Ascending aorta (tissue), 2 donors: Measurements from ENCODE around the gene CTAG1A. TPM values are rescaled to one million over a fixed set of nuclear protein-coding genes. Genes with fewer than 3 reads are reported as not detected.
A peak's percentile ranks its signal among the peaks of the same experiment; 100 is the strongest.
"Not testable (repeated sequence)": the region's sequence is repeated elsewhere in the genome, so short reads cannot be mapped to it uniquely, and the experiment has no call there.

ENCODE experiments used
- DNase-seq, 2 donors: peaks; one replicate each; pipeline ENCODE4 v3.0.0-alpha.2; 2019; ENCODE audit warnings: low spot score in 2 of 2
- H3K27ac ChIP-seq, 2 donors: fragments of 200-600 bp; sonication (generic); one replicate each; pipeline ENCODE4 v1.5.1; 2016 to 2017; ENCODE audit warnings: mild to moderate bottlenecking in 1 of 2
- H3K27me3 ChIP-seq: fragments of 200-600 bp; sonication (generic); one replicate; pipeline ENCODE4 v1.5.1; 2017
- H3K36me3 ChIP-seq, 2 donors: fragments of 200-600 bp; sonication (generic); one replicate each; pipeline ENCODE4 v1.5.1; 2016
- H3K4me1 ChIP-seq, 2 donors: fragments of 200-600 bp; sonication (generic); one replicate each; pipeline ENCODE4 v1.5.1; 2016 to 2017; ENCODE audit warnings: mild to moderate bottlenecking in 1 of 2
- H3K4me3 ChIP-seq, 2 donors: fragments of 200-600 bp; sonication (generic); one replicate each; pipeline ENCODE4 v1.5.1; 2016 to 2017; ENCODE audit warnings: mild to moderate bottlenecking in 1 of 2
- H3K9me3 ChIP-seq, 2 donors: fragments of 200-600 bp; sonication (generic); one replicate each; pipeline ENCODE4 v1.5.1; 2016
- intact Hi-C: fragments of 100-400 bp; cut with DNase I; formaldehyde crosslinking; loops from one replicate; pipeline ENCODE4 v1.15.1; 2023
- total RNA-seq: library from RNA; depleted of rRNA; stranded (reverse); fragments of >200 nt; gene quantifications from one replicate; pipeline ENCODE4 v1.1.0, GENCODE V29; 2016
- TF ChIP-seq, protein P1 (sequence below), 3 experiments: fragments of 200-600 bp in 2 of 3; fragments of 450-650 bp in 1 of 3; sonication (generic) in 2 of 3; IDR thresholded peaks; one replicate each; pipeline ENCODE4 v1.5.1; 2016 to 2019; ENCODE audit warnings: antibody characterized with exemption in 3 of 3, mild to moderate bottlenecking in 1 of 3, moderate library complexity in 1 of 3

Gene CTAG1A
- total RNA-seq, 1 donor from 2014 or later: not detected

DNA sequence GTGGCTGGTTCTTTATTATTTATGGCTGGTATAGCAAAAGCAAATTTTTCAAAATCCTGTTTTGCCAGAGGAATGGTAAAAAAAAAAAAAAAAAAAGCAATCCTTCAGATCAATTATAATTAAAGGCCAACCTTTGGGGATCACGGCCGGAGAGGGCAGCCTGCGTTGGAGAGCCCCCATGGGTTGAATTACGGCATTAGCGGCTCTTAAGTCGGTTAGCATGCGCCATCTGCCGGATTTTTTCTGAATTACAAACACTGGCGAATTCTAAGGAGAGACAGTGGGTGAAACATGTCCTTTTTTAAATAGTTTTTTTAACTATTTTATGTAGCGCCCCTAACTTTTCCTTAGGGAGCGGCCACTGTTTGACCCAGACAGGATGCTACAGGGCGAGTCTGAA, 28.7 kb downstream of the CTAG1A start:
- H3K36me3 ChIP-seq, intact Hi-C loops, H3K4me3 ChIP-seq, H3K27ac ChIP-seq, DNase-seq, H3K4me1 ChIP-seq, H3K9me3 ChIP-seq, H3K27me3 ChIP-seq: not testable (repeated sequence)

DNA sequence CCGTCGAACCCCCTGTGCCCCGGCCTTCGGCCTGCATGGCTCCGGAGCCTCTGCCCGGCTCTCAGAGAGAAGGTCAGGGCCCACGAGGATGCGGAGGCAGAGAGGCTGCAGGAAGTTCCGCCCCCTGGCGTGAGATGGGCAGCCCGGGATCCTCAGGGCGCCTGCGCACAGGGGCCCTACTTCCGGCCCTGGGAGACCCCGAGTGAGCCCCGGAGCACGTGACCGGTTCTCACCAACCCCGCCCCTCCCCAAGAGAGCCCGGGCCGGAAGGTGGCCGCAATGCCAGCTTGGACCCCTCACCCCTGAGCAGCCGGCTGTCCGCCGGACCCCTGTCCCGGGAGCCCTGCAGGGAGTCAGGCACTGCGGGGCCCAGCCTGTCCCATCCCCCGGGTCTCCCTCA, 34.2 kb downstream of the CTAG1A start, which contains the start of gene CTAG1B:
CTAG1B (minus strand) TSS at position 101 of the 400 bp plus-strand sequence; CDS start at position 37, 64 bp downstream.
- DNase-seq, H3K27ac ChIP-seq, H3K27me3 ChIP-seq, H3K36me3 ChIP-seq, H3K4me1 ChIP-seq, H3K4me3 ChIP-seq, H3K9me3 ChIP-seq, intact Hi-C loops: not testable (repeated sequence)

GRCh38 chrX:154620767-154621414, 36.0 kb downstream of the CTAG1A start:
- H3K4me3 ChIP-seq, DNase-seq, H3K27ac ChIP-seq, H3K4me1 ChIP-seq, intact Hi-C loops, H3K27me3 ChIP-seq, H3K9me3 ChIP-seq, H3K36me3 ChIP-seq: not testable (repeated sequence)
- TF ChIP-seq, protein P1, sequence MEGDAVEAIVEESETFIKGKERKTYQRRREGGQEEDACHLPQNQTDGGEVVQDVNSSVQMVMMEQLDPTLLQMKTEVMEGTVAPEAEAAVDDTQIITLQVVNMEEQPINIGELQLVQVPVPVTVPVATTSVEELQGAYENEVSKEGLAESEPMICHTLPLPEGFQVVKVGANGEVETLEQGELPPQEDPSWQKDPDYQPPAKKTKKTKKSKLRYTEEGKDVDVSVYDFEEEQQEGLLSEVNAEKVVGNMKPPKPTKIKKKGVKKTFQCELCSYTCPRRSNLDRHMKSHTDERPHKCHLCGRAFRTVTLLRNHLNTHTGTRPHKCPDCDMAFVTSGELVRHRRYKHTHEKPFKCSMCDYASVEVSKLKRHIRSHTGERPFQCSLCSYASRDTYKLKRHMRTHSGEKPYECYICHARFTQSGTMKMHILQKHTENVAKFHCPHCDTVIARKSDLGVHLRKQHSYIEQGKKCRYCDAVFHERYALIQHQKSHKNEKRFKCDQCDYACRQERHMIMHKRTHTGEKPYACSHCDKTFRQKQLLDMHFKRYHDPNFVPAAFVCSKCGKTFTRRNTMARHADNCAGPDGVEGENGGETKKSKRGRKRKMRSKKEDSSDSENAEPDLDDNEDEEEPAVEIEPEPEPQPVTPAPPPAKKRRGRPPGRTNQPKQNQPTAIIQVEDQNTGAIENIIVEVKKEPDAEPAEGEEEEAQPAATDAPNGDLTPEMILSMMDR (IDR thresholded peaks at IDR 0.05): peak in 1 of 3 experiments; percentile 12

- H3K9me3 ChIP-seq, H3K4me3 ChIP-seq, H3K27me3 ChIP-seq, H3K4me1 ChIP-seq, H3K36me3 ChIP-seq, H3K27ac ChIP-seq, intact Hi-C loops, DNase-seq: not testable (repeated sequence)
Observed at GRCh38 chrX:154628960-154629359, 44.0 kb downstream of the CTAG1A start.

GRCh38 chrX:154630949-154631348, 46.0 kb downstream of the CTAG1A start:
- DNase-seq, H3K9me3 ChIP-seq, H3K27ac ChIP-seq, H3K36me3 ChIP-seq, H3K27me3 ChIP-seq, intact Hi-C loops, H3K4me3 ChIP-seq, H3K4me1 ChIP-seq: not testable (repeated sequence)

GRCh38 chrX:154633661-154634060, 48.7 kb downstream of the CTAG1A start:
- intact Hi-C loops, H3K27me3 ChIP-seq, H3K4me1 ChIP-seq, H3K27ac ChIP-seq, H3K36me3 ChIP-seq, DNase-seq, H3K4me3 ChIP-seq, H3K9me3 ChIP-seq: not testable (repeated sequence)

Other genes starting within 250 kb of the CTAG1A start
- 6,152 TPM for gene FLNA, start 210.5 kb upstream of the CTAG1A start, total RNA-seq
- gene EMD, start 205.8 kb upstream of the CTAG1A start, total RNA-seq: 86.3 TPM
- 4,298 TPM for gene RPL10, start 186.8 kb upstream of the CTAG1A start, total RNA-seq
- 52.5 TPM for gene DNASE1L1, start 175.9 kb upstream of the CTAG1A start, total RNA-seq
- 33.4 TPM for gene TAFAZZIN, start 173.6 kb upstream of the CTAG1A start, total RNA-seq
- 52.6 TPM for gene ATP6AP1, start 156.5 kb upstream of the CTAG1A start, total RNA-seq
- 67.4 TPM for gene GDI1, start 148.0 kb upstream of the CTAG1A start, total RNA-seq
- gene FAM50A, start 141.0 kb upstream of the CTAG1A start, total RNA-seq: 52.4 TPM
- gene PLXNA3, start 126.9 kb upstream of the CTAG1A start, total RNA-seq: 10.0 TPM
- 52.0 TPM for gene LAGE3, start 105.9 kb upstream of the CTAG1A start, total RNA-seq
- gene UBL4A, start 98.5 kb upstream of the CTAG1A start, total RNA-seq: 127 TPM
- 66.2 TPM for gene SLC10A3, start 94.5 kb upstream of the CTAG1A start, total RNA-seq
- 69.9 TPM for gene FAM3A, start 68.9 kb upstream of the CTAG1A start, total RNA-seq
- gene G6PD, start 38.3 kb upstream of the CTAG1A start, total RNA-seq: 89.7 TPM
- 37.5 TPM for gene IKBKG, start 37.5 kb upstream of the CTAG1A start, total RNA-seq
- not detected for gene CTAG1B, start 34.1 kb downstream of the CTAG1A start, total RNA-seq
- gene CTAG2, start 68.4 kb downstream of the CTAG1A start, total RNA-seq: not detected
- gene GAB3, start 165.9 kb downstream of the CTAG1A start, total RNA-seq: 2.9 TPM
- 3.4 TPM for gene DKC1, start 177.7 kb downstream of the CTAG1A start, total RNA-seq
- 65.3 TPM for gene MPP1, start 220.4 kb downstream of the CTAG1A start, total RNA-seq
- gene SMIM9, start 249.5 kb downstream of the CTAG1A start, total RNA-seq: not detected